ENCODE results near the gene STAT6.

The STAT6 gene

GRCh38 chr12:57099047-57099714 lies 12.0 kb downstream of the STAT6 start:
- CTCF ChIA-PET = interaction anchor here (0.8 to 16.3 kb wide), 9 partner anchors 9 to 97 kb away, joined by 3 to 213 read pairs (median 4); partner anchors contain the start of gene STAT6
- POLR2A ChIA-PET = interaction anchor here (0.9 kb wide), 1 partner anchor 11 kb away, joined by 3 read pairs; no protein-coding TSS in a partner anchor
- TF ChIP-seq CTCF (IDR thresholded peaks at IDR 0.05; ENCODE audit: control extremely low read depth, extremely low read depth, low read depth, missing control alignments) = no peak
- no peak for DNase-seq (ENCODE audit: extremely low spot score)

GRCh38 chr12:57098546-57098945 lies 12.6 kb downstream of the STAT6 start:
- no peak for TF ChIP-seq CTCF (IDR thresholded peaks at IDR 0.05; ENCODE audit: control extremely low read depth, extremely low read depth, low read depth, missing control alignments)
- CTCF ChIA-PET = interaction anchor here (0.8 to 16.3 kb wide), 7 partner anchors 10 to 97 kb away, joined by 3 to 213 read pairs (median 5); partner anchors contain the start of gene STAT6
- no peak for DNase-seq (ENCODE audit: extremely low spot score)
- POLR2A ChIA-PET = interaction anchor here (0.9 kb wide), 1 partner anchor 12 kb away, joined by 3 read pairs; no protein-coding TSS in a partner anchor

GRCh38 chr12:57097554-57097835 lies 13.7 kb downstream of the STAT6 start:
- no peak for DNase-seq (ENCODE audit: extremely low spot score)
- ChIA-PET POLR2A (interaction anchor here (0.7 kb wide), 1 partner anchor 14 kb away, joined by 7 read pairs; no protein-coding TSS in a partner anchor), CTCF (interaction anchor here (0.9 to 16.3 kb wide), 7 partner anchors 11 to 146 kb away, joined by 3 to 213 read pairs (median 4); partner anchors contain the start of genes NEMP1 and STAT6)
- TF ChIP-seq CTCF (IDR thresholded peaks at IDR 0.05; ENCODE audit: control extremely low read depth, extremely low read depth, low read depth, missing control alignments) = no peak

- TF ChIP-seq CTCF (IDR thresholded peaks at IDR 0.05; ENCODE audit: control extremely low read depth, extremely low read depth, low read depth, missing control alignments) = no peak
- no peak for DNase-seq (ENCODE audit: extremely low spot score)
- ChIA-PET CTCF (interaction anchor here (0.9 to 16.3 kb wide), 7 partner anchors 11 to 146 kb away, joined by 3 to 213 read pairs (median 4); partner anchors contain the start of genes NEMP1 and STAT6), POLR2A (no interaction called here)
Measured at GRCh38 chr12:57096748-57097553, 14.2 kb downstream of the STAT6 start.

GRCh38 chr12:57096099-57096572 lies 15.0 kb downstream of the STAT6 start:
- ChIA-PET CTCF (interaction anchor here (1.0 to 16.3 kb wide), 3 partner anchors 12 to 36 kb away, joined by 4 to 213 read pairs (median 5); partner anchors contain the start of gene STAT6), POLR2A (no interaction called here)
- no peak for TF ChIP-seq CTCF (IDR thresholded peaks at IDR 0.05; ENCODE audit: control extremely low read depth, extremely low read depth, low read depth, missing control alignments)
- DNase-seq (ENCODE audit: extremely low spot score) = no peak

- no peak for DNase-seq (ENCODE audit: extremely low spot score)
- TF ChIP-seq CTCF (IDR thresholded peaks at IDR 0.05; ENCODE audit: control extremely low read depth, extremely low read depth, low read depth, missing control alignments) = no peak
- POLR2A ChIA-PET = interaction anchor here (1.3 kb wide), 1 partner anchor 16 kb away, joined by 5 read pairs; the partner anchor contains the start of gene NEMP1
- CTCF ChIA-PET = interaction anchor here (1.1 to 16.3 kb wide), 2 partner anchors 13 to 26 kb away, joined by 5 to 213 read pairs; partner anchors contain the start of gene STAT6
Measured at GRCh38 chr12:57095440-57095839, 15.7 kb downstream of the STAT6 start.

Data from GM10248 (cell line).